ENCODE data around the gene RAI1. TPM values are rescaled to one million over a fixed set of nuclear protein-coding genes. Genes with fewer than 3 reads are reported as not detected.

The RAI1 gene
- total and polyA plus RNA-seq, 2 experiments from 2014 or later: 0.87 to 0.89 TPM

GRCh38 chr17:17824783-17825614, 143.7 kb downstream of the RAI1 start:
- H2AFZ ChIP-seq: no peak overlapping the region
- 0 out of 2 replicates have a peak, but pooled peaks cover 5% of the 10 kb centered on the region for H3K36me3 ChIP-seq (ENCODE audit: insufficient read depth)
- H3K4me1 ChIP-seq (ENCODE audit: insufficient read depth): peaks cover 49% of the 10 kb centered on the region
- Mint-ChIP-seq H3K27me3 (ENCODE audit: insufficient read depth, low read depth, poor library complexity) (peaks cover 22% of the 10 kb centered on the region), H3K36me3 (ENCODE audit: low read depth) (peaks cover 19% of the 10 kb centered on the region), H3K4me3 (peak overlapping the region; percentile 48), H3K27ac (peak overlapping the region; percentile 97), H3K9me3 (no peaks in the 10 kb centered on the region), H3K4me1 (peaks cover 70% of the 10 kb centered on the region)
- peak overlapping the region; percentile 77 for H3K4me2 ChIP-seq
- H3F3A ChIP-seq (replicated peaks; ENCODE audit: low read depth): peaks cover 13% of the 10 kb centered on the region
- no peaks in the 10 kb centered on the region for H3K27me3 ChIP-seq (ENCODE audit: insufficient read depth)
- H4K20me1 ChIP-seq (replicated peaks; ENCODE audit: insufficient read depth): peaks cover 73% of the 10 kb centered on the region
- H3K4me3 ChIP-seq: peak overlapping the region; percentile 46; the same call in 1 of the 2 replicates
- no peaks in the 10 kb centered on the region for H3K9me2 ChIP-seq (ENCODE audit: insufficient read depth)
- peak; percentile 32 for ATAC-seq
- DNase-seq (ENCODE audit: low spot score): peak; percentile 61
- H3K27ac ChIP-seq (ENCODE audit: low read depth): peak overlapping the region; percentile 99
- H3K79me2 ChIP-seq (replicated peaks; ENCODE audit: insufficient read depth): peaks cover 80% of the 10 kb centered on the region
- TF ChIP-seq REST (IDR thresholded peaks at IDR 0.05; ENCODE audit: unreplicated experiment): no peak
- no peak for TF ChIP-seq EZH2phosphoT487 (IDR thresholded peaks at IDR 0.05; ENCODE audit: unreplicated experiment)
- no peak for TF ChIP-seq ZNF462 (CRISPR knock-in tag; IDR thresholded peaks at IDR 0.05)
- no peak for TF ChIP-seq ETS1 (IDR thresholded peaks at IDR 0.05)
- no peak for TF ChIP-seq ZNF114 (CRISPR knock-in tag; IDR thresholded peaks at IDR 0.05)
- TF ChIP-seq CTCF (conservative IDR thresholded peaks at IDR 0.05; ENCODE audit: low read depth in 2 of 2): no peak
- no peak for TF ChIP-seq CREB1 (CRISPR knock-in tag; IDR thresholded peaks at IDR 0.05; ENCODE audit: low read depth)
- no peak for TF ChIP-seq ZNF331 (CRISPR knock-in tag; IDR thresholded peaks at IDR 0.05; ENCODE audit: low read depth)
- TF ChIP-seq NANOG (IDR thresholded peaks at IDR 0.05; ENCODE audit: borderline replicate concordance): no peak
- no peak for TF ChIP-seq EZH2 (IDR thresholded peaks at IDR 0.05; ENCODE audit: low read depth, unreplicated experiment)

All from GM23338 (cell line).